Omental fat pad (tissue), 4 donors: ENCODE measurements around the gene PCBP3. TPM values are rescaled to one million over a fixed set of nuclear protein-coding genes. Genes with fewer than 3 reads are reported as not detected.

Experiments used
- ATAC-seq: fragments of 150-250 bp; one replicate; pipeline ENCODE4 v1.9.1; 2016; ENCODE audit warnings: mild to moderate bottlenecking, moderate library complexity; ENCODE audit not compliant: low FRiP score
- DNase-seq: peaks from one replicate; pipeline ENCODE4 v3.0.0-alpha.2; 2019; ENCODE audit warnings: low spot score
- total RNA-seq, 4 donors: library from RNA; depleted of rRNA; stranded (reverse); fragments of >200 nt; gene quantifications; one replicate each; pipeline ENCODE4 v1.1.0, GENCODE V29; 2016
- TF ChIP-seq, protein P1 (sequence below), 3 donors: fragments of 450-650 bp; IDR thresholded peaks; one replicate each; pipeline ENCODE4 v1.5.1; 2016 to 2017; ENCODE audit warnings: antibody characterized with exemption in 3 of 3, mild to moderate bottlenecking in 3 of 3, moderate library complexity in 2 of 3

PCBP3 gene
- total RNA-seq, 4 donors from 2014 or later: 1.1 to 26.8 (median 14.8) TPM

- TF ChIP-seq, protein P1, sequence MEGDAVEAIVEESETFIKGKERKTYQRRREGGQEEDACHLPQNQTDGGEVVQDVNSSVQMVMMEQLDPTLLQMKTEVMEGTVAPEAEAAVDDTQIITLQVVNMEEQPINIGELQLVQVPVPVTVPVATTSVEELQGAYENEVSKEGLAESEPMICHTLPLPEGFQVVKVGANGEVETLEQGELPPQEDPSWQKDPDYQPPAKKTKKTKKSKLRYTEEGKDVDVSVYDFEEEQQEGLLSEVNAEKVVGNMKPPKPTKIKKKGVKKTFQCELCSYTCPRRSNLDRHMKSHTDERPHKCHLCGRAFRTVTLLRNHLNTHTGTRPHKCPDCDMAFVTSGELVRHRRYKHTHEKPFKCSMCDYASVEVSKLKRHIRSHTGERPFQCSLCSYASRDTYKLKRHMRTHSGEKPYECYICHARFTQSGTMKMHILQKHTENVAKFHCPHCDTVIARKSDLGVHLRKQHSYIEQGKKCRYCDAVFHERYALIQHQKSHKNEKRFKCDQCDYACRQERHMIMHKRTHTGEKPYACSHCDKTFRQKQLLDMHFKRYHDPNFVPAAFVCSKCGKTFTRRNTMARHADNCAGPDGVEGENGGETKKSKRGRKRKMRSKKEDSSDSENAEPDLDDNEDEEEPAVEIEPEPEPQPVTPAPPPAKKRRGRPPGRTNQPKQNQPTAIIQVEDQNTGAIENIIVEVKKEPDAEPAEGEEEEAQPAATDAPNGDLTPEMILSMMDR (IDR thresholded peaks at IDR 0.05): no peak
- ATAC-seq (no peak), DNase-seq (no peak)
These were observed 5.6 kb upstream of the PCBP3 start for GRCh38 chr21:45637883-45638282.

GRCh38 chr21:45638707-45639106 lies 4.8 kb upstream of the PCBP3 start:
- ATAC-seq (no peak), DNase-seq (no peak)

GRCh38 chr21:45639206-45640000 lies 4.1 kb upstream of the PCBP3 start:
- ATAC-seq (no peak), DNase-seq (no peak)
- TF ChIP-seq, protein P1 (IDR thresholded peaks at IDR 0.05): no peak

More at GRCh38 chr21:45638707-45639106, 4.8 kb upstream of the PCBP3 start:
- TF ChIP-seq, protein P1 (IDR thresholded peaks at IDR 0.05): no peak

- ATAC-seq: no peak
- TF ChIP-seq, protein P1 (IDR thresholded peaks at IDR 0.05): no peak
- no peak for DNase-seq
These were observed 3.3 kb upstream of the PCBP3 start for GRCh38 chr21:45640001-45640887.

DNA sequence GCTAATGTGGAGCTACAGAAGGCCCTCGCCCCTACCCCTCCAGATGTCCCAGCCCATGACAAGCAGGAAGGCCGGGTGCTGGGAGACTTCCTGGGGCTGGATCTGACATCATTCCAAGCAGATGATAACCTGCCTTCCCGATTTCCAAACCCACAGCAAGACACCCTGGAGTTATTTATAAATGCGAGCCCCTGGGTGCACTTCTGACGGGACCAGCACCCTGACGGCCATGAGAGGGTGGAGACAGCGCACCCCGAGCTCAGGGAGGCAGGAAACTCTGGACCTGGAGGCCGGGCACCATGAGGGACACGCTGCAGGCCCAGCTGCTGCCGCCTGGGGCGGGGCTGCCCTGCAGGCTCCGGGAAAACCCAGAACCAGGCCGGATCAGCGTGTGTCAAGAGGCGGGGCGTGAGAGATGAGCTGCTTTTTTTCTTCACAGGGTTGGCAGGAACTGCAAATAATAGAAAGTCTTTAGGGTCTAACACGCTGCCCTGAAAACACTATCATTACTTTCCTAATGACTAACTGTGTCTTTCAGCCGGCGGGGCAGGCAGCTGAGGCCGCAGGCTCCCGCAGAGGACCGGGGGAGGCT lies 2.5 kb upstream of the PCBP3 start:
- TF ChIP-seq, protein P1 (IDR thresholded peaks at IDR 0.05): no peak
- peak; percentile 24 for ATAC-seq
- no peak for DNase-seq

- ATAC-seq: no peak
- no peak for DNase-seq
- TF ChIP-seq, protein P1 (IDR thresholded peaks at IDR 0.05): no peak
These were observed 2.0 kb upstream of the PCBP3 start for GRCh38 chr21:45641480-45642035.
